ENCODE data around the gene SLC25A41.
"Not testable (repeated sequence)": the region's sequence is repeated elsewhere in the genome, so short reads cannot be mapped to it uniquely, and the experiment has no call there.

Gene SLC25A41

GRCh38 chr19:6431891-6432290, 1.7 kb downstream of the SLC25A41 start:
- Histone ChIP-seq H3K4me3 (ENCODE audit: low read length) (no peak overlapping the region), H3K9me3 (ENCODE audit: low read length) (no peaks in the 10 kb centered on the region), H3K4me1 (ENCODE audit: insufficient read depth, low read length) (no peaks in the 10 kb centered on the region), H3K36me3 (ENCODE audit: insufficient read depth, low read length) (no peaks in the 10 kb centered on the region), H3K27me3 (ENCODE audit: insufficient read depth, low read length) (no peaks in the 10 kb centered on the region), H2AFZ (ENCODE audit: low read depth, low read length) (no peak overlapping the region)

- Histone ChIP-seq H3K9me3 (ENCODE audit: low read length) (no peaks in the 10 kb centered on the region), H3K4me3 (ENCODE audit: low read length) (no peak overlapping the region), H2AFZ (ENCODE audit: low read depth, low read length) (no peak overlapping the region), H3K27me3 (ENCODE audit: insufficient read depth, low read length) (no peaks in the 10 kb centered on the region), H3K36me3 (ENCODE audit: insufficient read depth, low read length) (no peaks in the 10 kb centered on the region), H3K4me1 (ENCODE audit: insufficient read depth, low read length) (peaks cover 2% of the 10 kb centered on the region)
Measured at GRCh38 chr19:6429419-6430221, 3.9 kb downstream of the SLC25A41 start.

- not testable (repeated sequence) for H3K4me1 ChIP-seq (ENCODE audit: insufficient read depth, low read length); H3K36me3 ChIP-seq (ENCODE audit: insufficient read depth, low read length); H3K4me3 ChIP-seq (ENCODE audit: low read length); H3K9me3 ChIP-seq (ENCODE audit: low read length); H2AFZ ChIP-seq (ENCODE audit: low read depth, low read length); H3K27me3 ChIP-seq (ENCODE audit: insufficient read depth, low read length)
Measured at GRCh38 chr19:6428692-6429418, 4.7 kb downstream of the SLC25A41 start.

- no peaks in the 10 kb centered on the region for H3K9me3 ChIP-seq (ENCODE audit: low read length)
- no peak overlapping the region for H2AFZ ChIP-seq (ENCODE audit: low read depth, low read length)
- H3K27me3 ChIP-seq (ENCODE audit: insufficient read depth, low read length), result no peaks in the 10 kb centered on the region
- H3K4me3 ChIP-seq (ENCODE audit: low read length), result no peak overlapping the region
- peaks cover 19% of the 10 kb centered on the region for H3K4me1 ChIP-seq (ENCODE audit: insufficient read depth, low read length)
- peaks cover 5% of the 10 kb centered on the region for H3K36me3 ChIP-seq (ENCODE audit: insufficient read depth, low read length)
Measured at GRCh38 chr19:6427131-6427530, 6.4 kb downstream of the SLC25A41 start.

- H3K4me3 ChIP-seq (ENCODE audit: low read length), result peak overlapping the region; percentile 5
- peaks cover 17% of the 10 kb centered on the region for H3K36me3 ChIP-seq (ENCODE audit: insufficient read depth, low read length)
- peaks cover 21% of the 10 kb centered on the region for H3K4me1 ChIP-seq (ENCODE audit: insufficient read depth, low read length)
- H3K9me3 ChIP-seq (ENCODE audit: low read length), result no peaks in the 10 kb centered on the region
- no peaks in the 10 kb centered on the region for H3K27me3 ChIP-seq (ENCODE audit: insufficient read depth, low read length)
- peak overlapping the region; percentile 29 for H2AFZ ChIP-seq (ENCODE audit: low read depth, low read length)
Measured at GRCh38 chr19:6425732-6426620, 7.6 kb downstream of the SLC25A41 start.

GRCh38 chr19:6424939-6425731, 8.4 kb downstream of the SLC25A41 start:
- H3K4me1 ChIP-seq (ENCODE audit: insufficient read depth, low read length), result peaks cover 21% of the 10 kb centered on the region
- peaks cover 25% of the 10 kb centered on the region for H3K36me3 ChIP-seq (ENCODE audit: insufficient read depth, low read length)
- H3K27me3 ChIP-seq (ENCODE audit: insufficient read depth, low read length), result no peaks in the 10 kb centered on the region
- no peaks in the 10 kb centered on the region for H3K9me3 ChIP-seq (ENCODE audit: low read length)
- H2AFZ ChIP-seq (ENCODE audit: low read depth, low read length), result peak overlapping the region; percentile 29
- peak overlapping the region; percentile 5 for H3K4me3 ChIP-seq (ENCODE audit: low read length)

GRCh38 chr19:6424195-6424938, 9.2 kb downstream of the SLC25A41 start, which contains the start of gene KHSRP:
TSS of gene KHSRP (minus strand) at chr19:6424811. CDS start at chr19:6424701, 110 bp downstream.
- H2AFZ ChIP-seq (ENCODE audit: low read depth, low read length), result peak within 1 kb of the TSS; percentile 29
- H3K4me3 ChIP-seq (ENCODE audit: low read length), result peak within 1 kb of the TSS; percentile 66
- H3K27me3 ChIP-seq (ENCODE audit: insufficient read depth, low read length), result no peaks in the 10 kb centered on the region
- peaks cover 21% of the 10 kb centered on the region for H3K4me1 ChIP-seq (ENCODE audit: insufficient read depth, low read length)
- no peaks in the 10 kb centered on the region for H3K9me3 ChIP-seq (ENCODE audit: low read length)
- peaks cover 33% of the 10 kb centered on the region for H3K36me3 ChIP-seq (ENCODE audit: insufficient read depth, low read length)

- peak overlapping the region; percentile 66 for H3K4me3 ChIP-seq (ENCODE audit: low read length)
- H3K27me3 ChIP-seq (ENCODE audit: insufficient read depth, low read length), result no peaks in the 10 kb centered on the region
- peaks cover 40% of the 10 kb centered on the region for H3K36me3 ChIP-seq (ENCODE audit: insufficient read depth, low read length)
- no peaks in the 10 kb centered on the region for H3K9me3 ChIP-seq (ENCODE audit: low read length)
- H3K4me1 ChIP-seq (ENCODE audit: insufficient read depth, low read length), result peaks cover 21% of the 10 kb centered on the region
- H2AFZ ChIP-seq (ENCODE audit: low read depth, low read length), result no peak overlapping the region
Measured at GRCh38 chr19:6423499-6424194, 9.9 kb downstream of the SLC25A41 start.

- H3K4me3 ChIP-seq (ENCODE audit: low read length), result no peak overlapping the region
- H3K9me3 ChIP-seq (ENCODE audit: low read length), result no peaks in the 10 kb centered on the region
- no peaks in the 10 kb centered on the region for H3K27me3 ChIP-seq (ENCODE audit: insufficient read depth, low read length)
- H2AFZ ChIP-seq (ENCODE audit: low read depth, low read length), result no peak overlapping the region
- peaks cover 21% of the 10 kb centered on the region for H3K4me1 ChIP-seq (ENCODE audit: insufficient read depth, low read length)
- H3K36me3 ChIP-seq (ENCODE audit: insufficient read depth, low read length), result peaks cover 63% of the 10 kb centered on the region
Measured at GRCh38 chr19:6421075-6422014, 12.2 kb downstream of the SLC25A41 start.

- peaks cover 88% of the 10 kb centered on the region for H3K36me3 ChIP-seq (ENCODE audit: insufficient read depth, low read length)
- H3K27me3 ChIP-seq (ENCODE audit: insufficient read depth, low read length), result no peaks in the 10 kb centered on the region
- H3K4me1 ChIP-seq (ENCODE audit: insufficient read depth, low read length), result peaks cover 16% of the 10 kb centered on the region
- H3K4me3 ChIP-seq (ENCODE audit: low read length), result no peak overlapping the region
- H3K9me3 ChIP-seq (ENCODE audit: low read length), result no peaks in the 10 kb centered on the region
- H2AFZ ChIP-seq (ENCODE audit: low read depth, low read length), result no peak overlapping the region
Measured at GRCh38 chr19:6418562-6418932, 15.0 kb downstream of the SLC25A41 start.
